ENCODE results near the gene RAD51.

- TF ChIP-seq, protein P1, sequence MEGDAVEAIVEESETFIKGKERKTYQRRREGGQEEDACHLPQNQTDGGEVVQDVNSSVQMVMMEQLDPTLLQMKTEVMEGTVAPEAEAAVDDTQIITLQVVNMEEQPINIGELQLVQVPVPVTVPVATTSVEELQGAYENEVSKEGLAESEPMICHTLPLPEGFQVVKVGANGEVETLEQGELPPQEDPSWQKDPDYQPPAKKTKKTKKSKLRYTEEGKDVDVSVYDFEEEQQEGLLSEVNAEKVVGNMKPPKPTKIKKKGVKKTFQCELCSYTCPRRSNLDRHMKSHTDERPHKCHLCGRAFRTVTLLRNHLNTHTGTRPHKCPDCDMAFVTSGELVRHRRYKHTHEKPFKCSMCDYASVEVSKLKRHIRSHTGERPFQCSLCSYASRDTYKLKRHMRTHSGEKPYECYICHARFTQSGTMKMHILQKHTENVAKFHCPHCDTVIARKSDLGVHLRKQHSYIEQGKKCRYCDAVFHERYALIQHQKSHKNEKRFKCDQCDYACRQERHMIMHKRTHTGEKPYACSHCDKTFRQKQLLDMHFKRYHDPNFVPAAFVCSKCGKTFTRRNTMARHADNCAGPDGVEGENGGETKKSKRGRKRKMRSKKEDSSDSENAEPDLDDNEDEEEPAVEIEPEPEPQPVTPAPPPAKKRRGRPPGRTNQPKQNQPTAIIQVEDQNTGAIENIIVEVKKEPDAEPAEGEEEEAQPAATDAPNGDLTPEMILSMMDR (IDR thresholded peaks at IDR 0.05): no peak
- TF ChIP-seq POLR2A (IDR thresholded peaks at IDR 0.05): no peak
These were observed 49.2 kb downstream of the RAD51 start for GRCh38 chr15:40743921-40744814.
